Testis (tissue), 2 donors: Measurements from ENCODE around the gene B3GLCT.

Experiments
- CTCF ChIP-seq, 3 experiments: fragments of 450-650 bp in 2 of 3; fragments of 200-600 bp in 1 of 3; sonication (generic) in 1 of 3; IDR thresholded peaks; one replicate each; pipeline ENCODE4 v1.5.1; 2016 to 2019; ENCODE audit warnings: antibody characterized with exemption in 3 of 3, mild to moderate bottlenecking in 2 of 3, moderate library complexity in 1 of 3
- POLR2A ChIP-seq: fragments of 450-650 bp; IDR thresholded peaks from one replicate; pipeline ENCODE4 v1.6.1; 2017; ENCODE audit warnings: antibody characterized with exemption, mild to moderate bottlenecking, moderate library complexity

DNA sequence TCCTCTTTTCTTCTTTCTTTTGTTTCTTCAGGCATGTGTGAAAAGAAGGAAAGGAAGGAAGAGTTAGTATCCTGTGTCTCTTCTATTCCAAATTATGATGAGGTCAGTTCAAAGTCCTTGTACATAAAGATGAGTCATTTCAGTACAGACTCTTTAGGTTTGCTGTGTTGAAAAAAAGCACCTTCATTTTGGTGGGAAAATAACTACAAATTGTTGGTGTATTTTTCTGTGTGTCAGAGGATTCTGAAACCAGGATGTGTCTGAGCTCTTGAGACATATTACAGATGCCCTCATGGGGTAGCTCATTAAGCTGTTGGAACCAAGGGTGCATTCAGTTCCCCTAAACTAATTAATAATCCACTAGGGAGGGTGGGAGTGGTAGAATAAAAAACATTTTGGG lies 32.3 kb upstream of the B3GLCT start:
- no peak for TF ChIP-seq POLR2A
- no peak for TF ChIP-seq CTCF (IDR thresholded peaks at IDR 0.05)
